NCI-H2107 treated with DMSO at 0.1 percent for 48 hours (cell line): Measurements from ENCODE around the gene AGGF1.
"Not testable (repeated sequence)": the region's sequence is repeated elsewhere in the genome, so short reads cannot be mapped to it uniquely, and the experiment has no call there.

Source experiments
- DNase-seq: peaks from one replicate; lab custom pipeline; 2025; ENCODE audit not compliant: unreplicated experiment; lab: John Stamatoyannopoulos, UW

AGGF1 gene

GRCh38 chr5:77030097-77031071 is at the start of gene AGGF1:
AGGF1 (plus strand) TSS chr5:77030404; CDS start chr5:77030767, 363 bp downstream.
- DNase-seq, result peak; percentile 65

- DNase-seq, result no peak
Observed at GRCh38 chr5:76980518-76981144, 49.6 kb upstream of the AGGF1 start.

DNA sequence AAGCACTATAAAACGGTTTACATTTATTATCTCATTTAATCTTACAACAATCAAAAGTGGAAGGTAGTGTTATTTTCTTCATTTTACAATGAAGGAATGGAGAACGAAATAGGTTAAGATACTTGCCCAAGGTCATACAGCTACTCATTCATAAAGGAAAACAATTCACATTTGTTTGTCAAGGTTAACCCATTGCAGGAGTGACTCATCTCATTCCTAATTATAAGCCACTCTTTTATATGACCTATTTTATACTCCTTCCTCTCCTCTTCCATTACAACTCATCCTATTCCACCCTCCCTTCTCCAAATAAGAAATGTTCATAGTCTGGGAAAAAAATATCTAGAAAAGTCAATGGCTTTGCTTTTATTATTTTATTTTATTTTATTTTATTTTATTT is 47.8 kb upstream of the AGGF1 start:
- DNase-seq, result no peak

- no peak for DNase-seq
Observed at GRCh38 chr5:76983468-76983867, 46.7 kb upstream of the AGGF1 start.

DNA sequence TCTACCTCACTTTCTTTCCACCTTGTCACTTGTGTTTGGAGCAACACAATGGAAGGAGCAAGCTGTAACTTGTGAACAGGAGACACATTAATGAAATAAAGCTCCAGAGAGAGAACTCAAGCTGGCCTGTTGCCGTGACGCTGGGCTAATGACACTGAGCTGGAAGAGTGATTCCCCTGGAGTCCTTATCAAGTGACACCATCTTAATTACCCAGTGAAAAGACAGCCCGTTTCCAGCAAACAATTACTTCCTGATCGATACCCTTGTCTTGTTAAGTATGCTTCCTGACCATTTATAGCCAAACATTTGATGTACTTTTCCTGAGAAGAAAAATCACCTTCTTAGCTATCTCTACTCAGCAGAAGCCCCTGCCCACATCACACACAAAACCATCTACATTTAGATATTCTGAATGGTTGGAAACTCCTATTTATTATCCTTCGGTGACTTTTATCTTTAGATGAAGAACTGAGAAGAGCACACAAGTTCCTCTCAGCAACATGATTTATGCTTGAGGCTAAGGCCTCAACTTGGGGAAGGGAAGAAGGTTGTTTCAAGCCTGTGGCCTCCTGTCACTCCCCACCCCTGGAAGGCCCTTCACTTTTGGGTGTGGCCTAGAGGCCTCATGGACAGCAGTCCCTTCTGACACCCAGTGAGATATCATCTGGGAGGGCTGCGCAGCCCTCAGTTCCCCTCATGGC is 43.2 kb upstream of the AGGF1 start:
- no peak for DNase-seq

DNA sequence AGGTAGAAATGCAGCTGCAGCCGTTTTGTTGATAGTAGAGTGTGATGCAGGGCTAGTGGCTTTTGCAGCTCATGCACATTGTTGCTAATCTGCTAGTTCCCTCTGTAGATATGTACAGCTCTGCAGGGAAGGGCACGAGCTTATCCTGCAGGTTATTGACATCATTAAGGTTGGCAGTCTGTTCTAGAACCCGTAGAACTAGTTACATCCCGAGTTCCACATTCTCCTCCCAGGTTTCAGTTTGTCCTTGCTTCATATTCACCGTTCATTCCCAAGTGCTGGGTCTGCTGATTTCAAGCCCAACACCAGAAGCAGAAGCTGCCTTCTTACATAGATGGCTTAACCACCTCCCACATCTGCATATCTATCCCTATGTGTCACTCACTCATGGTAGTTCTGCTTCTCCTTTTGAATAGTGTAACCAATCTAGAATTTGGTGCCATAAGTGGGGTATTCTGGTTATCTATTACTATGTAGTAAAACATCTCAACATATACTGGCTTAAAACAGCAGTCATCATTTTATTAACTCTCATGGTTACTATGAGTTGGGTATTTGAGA is 39.2 kb upstream of the AGGF1 start:
- DNase-seq, result no peak

- not testable (repeated sequence) for DNase-seq
Observed at GRCh38 chr5:76993436-76993835, 36.8 kb upstream of the AGGF1 start.

- no peak for DNase-seq
Observed at GRCh38 chr5:76994337-76994736, 35.9 kb upstream of the AGGF1 start.

GRCh38 chr5:76998251-76998650 is 32.0 kb upstream of the AGGF1 start:
- DNase-seq, result not testable (repeated sequence)

DNA sequence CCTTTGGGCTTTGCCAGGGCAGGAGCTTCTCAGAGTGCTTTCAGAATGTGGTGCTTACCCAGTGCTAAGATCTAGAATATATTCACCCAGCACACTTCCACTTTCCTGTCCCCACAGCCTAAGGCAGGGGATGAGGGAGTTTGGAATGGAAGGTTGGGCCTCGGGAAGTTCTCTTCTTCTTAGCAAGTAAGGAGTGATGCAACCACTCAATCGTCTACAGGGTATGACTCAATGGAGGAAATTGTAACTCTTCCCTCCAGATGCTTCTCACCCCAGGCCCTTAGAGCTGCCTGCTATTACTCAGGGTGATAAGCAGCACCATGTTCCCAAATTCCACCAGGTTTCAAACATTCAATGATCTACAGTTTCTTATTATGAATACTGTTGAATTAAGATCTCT is 30.8 kb upstream of the AGGF1 start:
- DNase-seq, result no peak

GRCh38 chr5:77003246-77003645 is 27.0 kb upstream of the AGGF1 start:
- no peak for DNase-seq

DNA sequence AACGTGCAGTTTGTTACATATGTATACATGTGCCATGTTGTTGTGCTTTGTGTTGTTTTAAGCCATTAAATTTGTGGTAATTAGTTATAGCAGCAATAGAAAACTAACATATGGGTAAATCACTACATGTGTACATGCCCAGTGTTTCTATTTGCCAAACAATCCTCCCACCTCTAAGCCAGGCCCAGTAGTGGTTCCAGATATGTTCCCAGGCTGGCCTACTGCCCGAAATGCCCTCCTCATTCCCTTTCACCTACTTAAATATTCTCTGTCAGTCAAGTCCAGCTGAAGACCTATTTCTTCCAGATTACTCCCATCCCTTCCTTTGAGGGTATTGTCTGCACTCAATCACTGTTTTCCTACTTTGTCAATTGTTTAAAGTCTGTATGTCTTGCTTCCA is 24.1 kb upstream of the AGGF1 start:
- DNase-seq, result no peak

DNA sequence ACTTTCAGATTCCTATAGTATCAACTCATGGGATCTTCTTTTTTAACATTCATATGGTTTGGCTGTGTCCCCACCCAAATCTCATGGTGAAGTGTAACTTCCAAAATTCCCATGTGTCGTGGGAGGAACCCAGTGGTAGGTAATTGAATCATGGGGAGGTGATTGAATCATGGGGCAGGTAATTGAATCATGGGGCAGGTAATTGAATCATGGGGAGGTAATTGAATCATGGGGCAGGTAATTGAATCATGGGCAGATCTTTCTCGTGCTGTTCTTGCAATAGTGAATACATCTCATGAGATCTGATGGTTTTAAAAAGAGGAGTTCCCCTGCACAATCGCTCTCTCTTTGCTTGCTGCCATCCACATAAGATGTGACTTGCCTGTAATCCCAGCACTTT is 21.8 kb upstream of the AGGF1 start:
- no peak for DNase-seq

GRCh38 chr5:77010243-77010642 is 20.0 kb upstream of the AGGF1 start:
- no peak for DNase-seq

GRCh38 chr5:77011498-77011897 is 18.7 kb upstream of the AGGF1 start:
- no peak for DNase-seq

DNA sequence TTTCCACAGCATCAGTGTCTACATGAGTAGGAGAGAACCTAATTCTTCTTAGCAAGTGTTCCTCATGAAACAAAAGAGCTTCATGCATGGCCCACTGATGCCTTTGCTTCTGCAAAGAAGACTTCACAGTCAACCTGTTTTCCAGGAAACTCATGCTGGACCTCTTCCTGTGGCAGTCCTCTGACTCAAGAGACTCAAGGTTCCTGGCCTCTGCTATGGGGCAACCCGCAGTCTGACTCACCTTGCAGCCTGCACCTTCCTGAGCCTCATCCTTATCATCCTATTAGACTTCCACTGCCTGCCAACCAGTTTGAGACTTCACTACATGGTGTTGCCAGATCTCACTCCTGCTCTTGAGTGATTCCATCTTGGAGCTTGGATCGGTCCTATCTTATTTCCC is 17.6 kb upstream of the AGGF1 start:
- DNase-seq, result no peak

GRCh38 chr5:77015938-77016569 is 14.2 kb upstream of the AGGF1 start:
- DNase-seq, result peak; percentile 2

DNA sequence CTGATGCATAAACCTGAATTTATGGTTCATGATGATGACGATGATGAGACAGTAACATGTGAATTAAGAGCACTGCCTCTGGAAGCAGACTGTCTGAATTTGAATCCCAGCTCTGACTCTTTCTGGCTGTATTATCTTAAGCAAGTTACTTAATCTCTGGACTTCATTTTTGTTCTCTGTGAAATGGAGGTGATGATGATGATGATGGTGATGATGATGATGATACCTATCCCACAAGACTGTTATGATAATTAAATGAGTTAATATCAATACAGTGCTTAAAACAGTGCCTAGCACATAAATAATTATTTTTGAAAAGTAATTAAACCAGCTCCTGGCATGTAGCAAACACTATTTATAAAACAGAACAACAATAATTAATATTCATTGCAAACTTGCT is 13.2 kb upstream of the AGGF1 start:
- DNase-seq, result no peak

- DNase-seq, result no peak
Observed at GRCh38 chr5:77017668-77018067, 12.5 kb upstream of the AGGF1 start.

DNA sequence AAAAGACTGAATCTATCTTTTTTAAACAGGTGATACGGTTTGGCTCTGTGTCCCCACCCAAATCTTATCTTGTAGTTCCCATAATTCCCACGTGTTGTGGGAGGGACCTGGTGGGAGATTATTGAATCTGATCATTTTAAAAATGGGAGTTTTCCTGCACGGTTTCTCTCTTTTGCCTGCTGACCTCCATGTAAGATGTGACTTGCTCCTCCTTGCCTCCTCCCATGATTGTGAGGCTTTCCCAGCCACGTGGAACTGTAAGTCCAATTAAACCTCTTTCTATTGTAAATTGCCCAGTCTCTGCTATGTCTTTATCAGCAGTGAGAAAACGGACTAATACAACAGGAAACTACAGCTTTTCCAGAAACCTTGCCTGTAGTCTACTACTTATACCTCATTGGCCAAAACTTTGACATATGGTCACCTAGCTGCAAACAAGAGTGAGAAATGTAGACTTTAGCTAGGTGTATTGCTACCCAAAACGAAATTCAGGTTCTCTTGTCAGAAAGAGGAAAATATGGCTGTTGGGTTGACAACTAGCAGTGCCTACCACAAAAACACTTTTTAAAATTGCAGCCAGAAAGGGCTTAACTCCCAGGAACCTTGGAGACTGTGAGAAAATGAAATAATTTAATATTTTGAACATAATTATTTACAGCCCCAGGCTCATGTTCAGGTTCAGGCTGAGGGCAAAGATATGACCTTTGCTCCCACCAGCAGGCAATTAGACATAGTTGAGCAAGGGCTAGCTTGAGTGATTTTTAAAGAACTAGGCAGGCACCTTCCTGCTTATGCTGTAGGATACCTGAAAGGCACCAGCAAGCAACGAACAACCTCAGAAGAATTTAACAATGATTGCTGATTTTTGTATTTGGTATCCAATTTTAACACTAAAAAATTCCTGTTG is 7.4 kb upstream of the AGGF1 start:
- no peak for DNase-seq
